OCI-LY1 (cell line): ENCODE data around the gene COPS7B.

Experiments used
- EZH2 ChIP-seq: fragments of 200-600 bp; sonication (generic), shearing (Covaris generic); IDR thresholded peaks from 2 replicates; pipeline ENCODE4 v1.8.0; 2017; ENCODE audit warnings: borderline replicate concordance, mixed run types, mild to moderate bottlenecking, antibody characterized with exemption, low read length, moderate library complexity, mixed read lengths
- TF ChIP-seq, protein P1 (sequence below): fragments of 200-600 bp; sonication (generic), shearing (Covaris generic); IDR thresholded peaks from 2 replicates; pipeline ENCODE4 v1.5.1; 2017; ENCODE audit warnings: mild to moderate bottlenecking, antibody characterized with exemption, low read length, moderate library complexity, mixed read lengths

DNA sequence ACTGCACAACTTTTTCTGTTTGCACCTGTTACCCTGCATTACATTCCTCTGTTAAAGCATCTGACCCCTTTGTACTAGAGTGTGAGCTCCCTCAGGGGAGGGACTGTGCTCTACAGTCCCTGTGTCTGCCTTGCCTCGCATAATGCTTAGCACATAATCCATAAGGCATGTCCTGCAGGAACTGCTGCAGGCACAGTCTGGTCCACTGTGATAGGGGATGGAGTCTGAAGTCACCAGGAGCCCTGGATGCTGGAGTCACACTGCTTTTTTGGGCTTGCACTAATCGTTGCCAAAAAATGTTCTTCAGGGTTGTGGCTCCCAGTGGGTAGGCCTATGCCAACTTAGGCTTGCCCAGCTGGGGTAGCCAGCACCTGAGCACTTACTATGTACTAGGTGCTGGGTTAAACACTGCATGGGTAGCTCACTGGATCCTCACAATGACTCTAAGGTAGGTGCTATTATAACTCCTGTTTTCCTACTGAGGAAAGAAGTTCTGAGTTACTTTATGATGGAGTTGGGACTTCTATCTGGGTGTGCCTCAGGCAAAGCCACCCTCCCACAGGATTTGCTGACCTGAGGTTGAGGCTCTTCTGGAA lies 33.3 kb downstream of the COPS7B start:
- TF ChIP-seq, protein P1, sequence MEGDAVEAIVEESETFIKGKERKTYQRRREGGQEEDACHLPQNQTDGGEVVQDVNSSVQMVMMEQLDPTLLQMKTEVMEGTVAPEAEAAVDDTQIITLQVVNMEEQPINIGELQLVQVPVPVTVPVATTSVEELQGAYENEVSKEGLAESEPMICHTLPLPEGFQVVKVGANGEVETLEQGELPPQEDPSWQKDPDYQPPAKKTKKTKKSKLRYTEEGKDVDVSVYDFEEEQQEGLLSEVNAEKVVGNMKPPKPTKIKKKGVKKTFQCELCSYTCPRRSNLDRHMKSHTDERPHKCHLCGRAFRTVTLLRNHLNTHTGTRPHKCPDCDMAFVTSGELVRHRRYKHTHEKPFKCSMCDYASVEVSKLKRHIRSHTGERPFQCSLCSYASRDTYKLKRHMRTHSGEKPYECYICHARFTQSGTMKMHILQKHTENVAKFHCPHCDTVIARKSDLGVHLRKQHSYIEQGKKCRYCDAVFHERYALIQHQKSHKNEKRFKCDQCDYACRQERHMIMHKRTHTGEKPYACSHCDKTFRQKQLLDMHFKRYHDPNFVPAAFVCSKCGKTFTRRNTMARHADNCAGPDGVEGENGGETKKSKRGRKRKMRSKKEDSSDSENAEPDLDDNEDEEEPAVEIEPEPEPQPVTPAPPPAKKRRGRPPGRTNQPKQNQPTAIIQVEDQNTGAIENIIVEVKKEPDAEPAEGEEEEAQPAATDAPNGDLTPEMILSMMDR: no peak
- no peak for TF ChIP-seq EZH2
